ENCODE data around the gene ZCCHC4.
"Not testable (repeated sequence)": the region's sequence is repeated elsewhere in the genome, so short reads cannot be mapped to it uniquely, and the experiment has no call there.

ZCCHC4 gene

GRCh38 chr4:25328463-25328862, 15.9 kb downstream of the ZCCHC4 start:
- not testable (repeated sequence) for DNase-seq

- DNase-seq: no peak
Observed at GRCh38 chr4:25330335-25330734, 17.8 kb downstream of the ZCCHC4 start.

- DNase-seq: peak; percentile 39
Observed at GRCh38 chr4:25330905-25331808, 18.6 kb downstream of the ZCCHC4 start.

GRCh38 chr4:25343671-25344070, 31.1 kb downstream of the ZCCHC4 start:
- DNase-seq: no peak

- DNase-seq: no peak
Observed at GRCh38 chr4:25345744-25346143, 33.2 kb downstream of the ZCCHC4 start.

- DNase-seq: no peak
Observed at GRCh38 chr4:25346913-25347312, 34.3 kb downstream of the ZCCHC4 start.

GRCh38 chr4:25347473-25347872, 34.9 kb downstream of the ZCCHC4 start:
- DNase-seq: no peak

- DNase-seq: no peak
Observed at GRCh38 chr4:25347971-25348370, 35.4 kb downstream of the ZCCHC4 start.

GRCh38 chr4:25350561-25350960, 38.0 kb downstream of the ZCCHC4 start:
- DNase-seq: no peak

- DNase-seq: no peak
Observed at GRCh38 chr4:25351777-25352416, 39.3 kb downstream of the ZCCHC4 start.

GRCh38 chr4:25356068-25356467, 43.5 kb downstream of the ZCCHC4 start:
- DNase-seq: no peak

- no peak for DNase-seq
Observed at GRCh38 chr4:25358515-25359275, 46.1 kb downstream of the ZCCHC4 start.

- DNase-seq: no peak
Observed at GRCh38 chr4:25361253-25361652, 48.7 kb downstream of the ZCCHC4 start.

- DNase-seq: peak; percentile 44
Observed at GRCh38 chr4:25367004-25367621, 54.5 kb downstream of the ZCCHC4 start.

- no peak for DNase-seq
Observed at GRCh38 chr4:25367877-25368276, 55.3 kb downstream of the ZCCHC4 start.

GRCh38 chr4:25368315-25368714, 55.7 kb downstream of the ZCCHC4 start:
- DNase-seq: no peak

GRCh38 chr4:25370242-25370641, 57.7 kb downstream of the ZCCHC4 start:
- no peak for DNase-seq

GRCh38 chr4:25372549-25372948, 60.0 kb downstream of the ZCCHC4 start:
- not testable (repeated sequence) for DNase-seq

GRCh38 chr4:25376754-25377571, 64.4 kb downstream of the ZCCHC4 start, which contains the start of gene ANAPC4:
Gene ANAPC4, plus strand, starts transcription at chr4:25377263. Its CDS starts 165 bp downstream, at chr4:25377428.
- DNase-seq: peak; percentile 96

- DNase-seq: no peak
Observed at GRCh38 chr4:25377572-25378436, 65.2 kb downstream of the ZCCHC4 start.

- no peak for DNase-seq
Observed at GRCh38 chr4:25378437-25378743, 65.8 kb downstream of the ZCCHC4 start.

All from CD4-positive, alpha-beta T cell treated with Interleukin-4 for 4 hours (primary cell).